ENCODE measurements around the gene CMTM8.

Gene CMTM8

DNA sequence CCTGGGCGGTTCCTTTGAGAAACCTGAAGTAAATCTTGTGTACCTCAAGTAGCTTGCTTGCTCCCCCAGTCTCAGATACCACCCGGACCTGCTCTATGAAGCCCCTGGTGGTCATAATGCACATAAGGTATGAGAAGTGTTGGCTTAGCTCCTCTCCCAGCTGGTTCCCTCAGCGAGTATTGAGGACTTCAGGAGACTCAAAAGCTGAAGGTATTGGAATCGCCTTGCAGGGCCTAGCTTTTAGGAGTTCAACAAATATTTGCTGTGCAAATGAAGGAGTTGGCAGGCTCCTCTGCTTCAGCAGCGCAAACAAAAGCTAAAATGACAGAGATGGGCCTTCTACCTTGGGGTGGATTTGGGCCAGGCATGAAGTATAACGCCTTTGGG is 1.7 kb downstream of the CMTM8 start:
- Histone ChIP-seq H3K4me1 (peaks cover 19 to 39% (median 28%) of the 10 kb centered on the region in 10 experiments), H3K9ac (peak overlapping the region in 4 of 11 experiments; percentile 76 to 82 (median 80); a peak in 3 of 22 replicates), H4K20me1 (peaks cover 0 to 33% (median 11%) of the 10 kb centered on the region in 11 experiments; a peak in 12 of 22 replicates), H3K27ac (no peak overlapping the region), H3K27me3 (peaks cover 6 to 34% (median 22%) of the 10 kb centered on the region in 11 experiments; a peak in 18 of 22 replicates), H3K4me3 (peak overlapping the region in 9 of 10 experiments; percentile 74 to 79 (median 76); a peak in 15 of 20 replicates), H3K36me3 (peaks cover 0 to 41% (median 11%) of the 10 kb centered on the region in 11 experiments; a peak in 11 of 22 replicates), H3K4me2 (peak overlapping the region; percentile 91 to 98 (median 94)), H3K9me3 (replicated peaks in 1 of 11) (peaks cover 0 to 11% (median 4%) of the 10 kb centered on the region in 11 experiments; a peak in 7 of 22 replicates)
- no peak for TF ChIP-seq Cebpa-rat (IDR thresholded peaks at IDR 0.05)

DNA sequence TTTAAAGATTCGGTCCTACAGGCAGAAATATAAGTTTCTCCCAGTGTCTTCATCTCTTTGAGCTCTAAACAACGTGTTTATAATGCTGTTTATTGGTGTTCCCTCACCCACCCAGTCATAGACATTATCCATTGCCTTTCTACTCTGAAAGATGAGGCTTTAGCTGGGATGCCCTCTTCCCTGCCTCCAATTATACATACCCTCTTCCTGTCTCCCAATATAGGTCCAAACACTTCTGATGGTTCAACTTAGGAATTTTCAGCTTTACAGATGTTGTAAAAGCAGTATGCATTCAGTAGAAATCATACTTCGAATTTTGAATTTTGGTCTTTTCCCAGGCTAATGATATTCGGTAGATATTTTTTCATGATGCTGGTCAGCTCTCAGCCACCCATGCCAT is 2.6 kb downstream of the CMTM8 start:
- peaks cover 0 to 44% (median 11%) of the 10 kb centered on the region in 11 experiments; a peak in 11 of 22 replicates for H3K36me3 ChIP-seq

DNA sequence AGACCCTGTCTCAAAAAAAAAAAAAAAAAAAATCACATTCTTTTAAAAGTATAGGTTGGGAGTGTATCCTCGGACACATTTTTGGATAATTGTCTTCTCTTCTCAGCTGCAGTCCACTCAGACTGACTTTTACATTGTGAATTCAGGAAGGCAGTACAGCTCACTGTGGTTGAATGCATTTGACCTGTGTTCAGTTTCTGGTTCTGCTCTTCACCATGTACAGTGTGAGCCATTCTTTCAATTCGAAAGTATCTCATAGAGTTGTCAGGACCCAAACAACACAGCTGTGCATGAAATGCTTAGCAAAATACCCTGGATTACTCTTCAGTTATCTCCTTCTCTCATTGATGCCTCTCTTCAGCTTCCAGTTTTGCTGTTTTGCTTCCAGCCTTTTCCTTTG is 5.0 kb downstream of the CMTM8 start:
- Histone ChIP-seq H3K36me3 (peaks cover 0 to 51% (median 14%) of the 10 kb centered on the region in 11 experiments; a peak in 12 of 22 replicates), H3K4me3 (no peak overlapping the region), H3K4me1 (peaks cover 26 to 56% (median 38%) of the 10 kb centered on the region in 10 experiments), H4K20me1 (peaks cover 0 to 29% (median 10%) of the 10 kb centered on the region in 11 experiments; a peak in 10 of 22 replicates), H3K9ac (no peak overlapping the region), H3K27ac (no peak overlapping the region), H3K4me2 (no peak overlapping the region), H3K27me3 (peaks cover 0 to 14% (median 4%) of the 10 kb centered on the region in 11 experiments; a peak in 6 of 22 replicates), H3K9me3 (replicated peaks in 1 of 11) (no peaks in the 10 kb centered on the region; a peak in 1 of 22 replicates)
- TF ChIP-seq Cebpa-rat (IDR thresholded peaks at IDR 0.05) = no peak

More for the DNA sequence above, 2.6 kb downstream of the CMTM8 start:
- Histone ChIP-seq H3K9me3 (replicated peaks in 1 of 11) (peaks cover 0 to 9% (median 4%) of the 10 kb centered on the region in 11 experiments; a peak in 7 of 22 replicates), H3K27ac (no peak overlapping the region), H3K4me1 (peaks cover 25 to 44% (median 32%) of the 10 kb centered on the region in 10 experiments), H3K4me3 (no peak overlapping the region), H4K20me1 (peaks cover 0 to 38% (median 11%) of the 10 kb centered on the region in 11 experiments; a peak in 12 of 22 replicates), H3K9ac (no peak overlapping the region), H3K4me2 (peak overlapping the region in 9 of 11 experiments; percentile 91 to 98 (median 94); a peak in 13 of 22 replicates), H3K27me3 (peaks cover 6 to 34% (median 22%) of the 10 kb centered on the region in 11 experiments; a peak in 18 of 22 replicates)
- TF ChIP-seq Cebpa-rat (IDR thresholded peaks at IDR 0.05) = no peak

- Histone ChIP-seq H3K36me3 (peaks cover 0 to 58% (median 15%) of the 10 kb centered on the region in 11 experiments; a peak in 13 of 22 replicates), H3K27me3 (no peaks in the 10 kb centered on the region), H3K4me3 (no peak overlapping the region), H3K9me3 (replicated peaks in 1 of 11) (peaks cover 0 to 3% (median 0%) of the 10 kb centered on the region in 11 experiments; a peak in 8 of 22 replicates), H3K9ac (no peak overlapping the region), H3K27ac (no peak overlapping the region), H3K4me1 (peaks cover 14 to 62% (median 41%) of the 10 kb centered on the region in 10 experiments; a peak in 19 of 20 replicates), H3K4me2 (peak overlapping the region in 2 of 11 experiments; percentile 3 to 36; a peak in 2 of 22 replicates), H4K20me1 (peaks cover 0 to 22% (median 7%) of the 10 kb centered on the region in 11 experiments; a peak in 9 of 22 replicates)
- TF ChIP-seq Cebpa-rat (IDR thresholded peaks at IDR 0.05) = no peak
Observed at GRCh38 chr3:32245200-32245599, 6.7 kb downstream of the CMTM8 start.

GRCh38 chr3:32246079-32246675 is 7.7 kb downstream of the CMTM8 start:
- H3K4me3 ChIP-seq = no peak overlapping the region
- H3K9me3 ChIP-seq (replicated peaks in 1 of 11) = peaks cover 0 to 13% (median 7%) of the 10 kb centered on the region in 11 experiments; a peak in 14 of 22 replicates
- peaks cover 7 to 54% (median 31%) of the 10 kb centered on the region in 10 experiments; a peak in 19 of 20 replicates for H3K4me1 ChIP-seq
- TF ChIP-seq Cebpa-rat (IDR thresholded peaks at IDR 0.05) = no peak
- peak overlapping the region in 2 of 11 experiments; percentile 34 to 45; a peak in 4 of 22 replicates for H3K27ac ChIP-seq
- peak overlapping the region; percentile 36 to 81 (median 64) for H3K4me2 ChIP-seq
- peaks cover 0 to 19% (median 4%) of the 10 kb centered on the region in 11 experiments; a peak in 5 of 22 replicates for H4K20me1 ChIP-seq
- H3K27me3 ChIP-seq = no peaks in the 10 kb centered on the region
- H3K9ac ChIP-seq = peak overlapping the region in 4 of 11 experiments; percentile 13 to 45 (median 34); a peak in 3 of 22 replicates
- peaks cover 0 to 62% (median 18%) of the 10 kb centered on the region in 11 experiments; a peak in 14 of 22 replicates for H3K36me3 ChIP-seq

- H3K27ac ChIP-seq = peak overlapping the region in 4 of 11 experiments; percentile 46 to 81 (median 76); a peak in 9 of 22 replicates
- H3K27me3 ChIP-seq = no peaks in the 10 kb centered on the region
- peaks cover 0 to 15% (median 0%) of the 10 kb centered on the region in 11 experiments; a peak in 3 of 22 replicates for H4K20me1 ChIP-seq
- H3K4me1 ChIP-seq = peaks cover 7 to 53% (median 30%) of the 10 kb centered on the region in 10 experiments; a peak in 19 of 20 replicates
- TF ChIP-seq Cebpa-rat (IDR thresholded peaks at IDR 0.05) = peak in 3 of 11 experiments; percentile 54 to 78 (median 71); a peak in 6 of 22 replicates
- peak overlapping the region in 7 of 11 experiments; percentile 9 to 80 (median 71); a peak in 13 of 22 replicates for H3K4me2 ChIP-seq
- peaks cover 0 to 58% (median 25%) of the 10 kb centered on the region in 11 experiments; a peak in 18 of 22 replicates for H3K36me3 ChIP-seq
- H3K4me3 ChIP-seq = no peak overlapping the region
- peaks cover 18 to 42% (median 35%) of the 10 kb centered on the region in 11 experiments for H3K9me3 ChIP-seq (replicated peaks in 1 of 11)
- H3K9ac ChIP-seq = peak overlapping the region in 4 of 11 experiments; percentile 7 to 58 (median 55); a peak in 6 of 22 replicates
Observed at GRCh38 chr3:32249184-32249782, 10.8 kb downstream of the CMTM8 start.

GRCh38 chr3:32254268-32254667 is 15.8 kb downstream of the CMTM8 start:
- Histone ChIP-seq H3K4me3 (no peak overlapping the region), H3K4me2 (no peak overlapping the region), H3K36me3 (peaks cover 13 to 91% (median 49%) of the 10 kb centered on the region in 11 experiments; a peak in 20 of 22 replicates), H3K27me3 (no peaks in the 10 kb centered on the region), H3K4me1 (peaks cover 0 to 12% (median 5%) of the 10 kb centered on the region in 10 experiments; a peak in 12 of 20 replicates), H4K20me1 (no peaks in the 10 kb centered on the region), H3K9ac (no peak overlapping the region), H3K27ac (no peak overlapping the region), H3K9me3 (replicated peaks in 1 of 11) (peaks cover 52 to 92% (median 85%) of the 10 kb centered on the region in 11 experiments)
- TF ChIP-seq Cebpa-rat (IDR thresholded peaks at IDR 0.05) = no peak

DNA sequence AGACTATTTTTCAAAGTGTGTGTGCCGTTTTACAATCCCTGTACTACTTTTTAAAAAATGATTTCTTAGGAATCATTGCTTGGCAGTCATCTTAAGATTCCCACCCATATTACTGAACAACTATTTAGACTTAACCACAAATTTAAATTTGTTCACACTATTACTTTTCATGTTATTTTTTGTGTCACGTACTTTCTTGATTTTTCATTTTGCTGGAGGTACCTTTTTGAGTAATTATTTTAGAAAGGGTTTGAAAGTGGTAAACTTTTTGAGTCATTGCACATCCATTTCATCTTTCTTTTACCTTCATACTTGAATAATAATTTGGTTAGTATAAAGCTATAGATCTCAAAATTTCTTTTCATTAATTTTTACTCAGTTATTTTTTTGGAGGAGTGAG is 16.9 kb downstream of the CMTM8 start:
- Histone ChIP-seq H3K27ac (no peak overlapping the region), H3K4me2 (no peak overlapping the region), H3K4me3 (no peak overlapping the region), H3K4me1 (peaks cover 0 to under 1% (median 0%) of the 10 kb centered on the region in 10 experiments; a peak in 1 of 20 replicates), H3K9ac (no peak overlapping the region), H3K9me3 (replicated peaks in 1 of 11) (peaks cover 59 to 100% (median 92%) of the 10 kb centered on the region in 11 experiments), H3K27me3 (no peaks in the 10 kb centered on the region), H3K36me3 (peaks cover 13 to 97% (median 57%) of the 10 kb centered on the region in 11 experiments; a peak in 20 of 22 replicates), H4K20me1 (no peaks in the 10 kb centered on the region)
- TF ChIP-seq Cebpa-rat (IDR thresholded peaks at IDR 0.05) = no peak
